Lower lobe of right lung (tissue), 2 donors: Measurements from ENCODE around the gene ZMYND19. TPM values are rescaled to one million over a fixed set of nuclear protein-coding genes. Genes with fewer than 3 reads are reported as not detected.
"Not testable (repeated sequence)": the region's sequence is repeated elsewhere in the genome, so short reads cannot be mapped to it uniquely, and the experiment has no call there.

Experiments used
- ATAC-seq, 2 donors: fragments of 200-7000 bp; cut with Tn5 transposase; one replicate each; pipeline ENCODE4 v1.9.1; 2020 to 2022; ENCODE audit warnings: mild to moderate bottlenecking in 2 of 2, moderate library complexity in 2 of 2
- DNase-seq: peaks from one replicate; pipeline ENCODE4 v3.0.0-alpha.2; 2020
- H3K27ac ChIP-seq: fragments of 200-600 bp; one replicate; pipeline ENCODE4 v1.8.0; 2022
- H3K27me3 ChIP-seq: fragments of 200-600 bp; one replicate; pipeline ENCODE4 v1.8.0; 2022; ENCODE audit warnings: low read depth
- H3K36me3 ChIP-seq: fragments of 200-600 bp; one replicate; pipeline ENCODE4 v1.8.0; 2022; ENCODE audit warnings: mild to moderate bottlenecking
- H3K4me1 ChIP-seq: fragments of 200-600 bp; one replicate; pipeline ENCODE4 v1.8.0; 2022
- H3K4me3 ChIP-seq: fragments of 200-600 bp; one replicate; pipeline ENCODE4 v1.8.0; 2022; ENCODE audit warnings: mild to moderate bottlenecking
- H3K9me3 ChIP-seq: fragments of 200-600 bp; one replicate; pipeline ENCODE4 v1.8.0; 2022
- CTCF ChIP-seq: fragments of 200-600 bp; IDR thresholded peaks from one replicate; pipeline ENCODE4 v1.8.0; 2022; ENCODE audit warnings: antibody characterized with exemption, mild to moderate bottlenecking
- intact Hi-C: fragments of 100-400 bp; cut with DNase I; formaldehyde crosslinking; loops from one replicate; pipeline ENCODE4 v1.11.0; 2022
- total RNA-seq: library from RNA; stranded (reverse); fragmentation: NEBNext Ultra II Directional; extraction: Animal tissue kit (Norgen Biotek cat#: 25700); gene quantifications from one replicate; pipeline ENCODE4 v1.2.1, GENCODE V29; 2021
- donor health status: DM: no; HTN: yes; CAD: no; lungs with severe emphysema.

The ZMYND19 gene
- total RNA-seq, 1 donor from 2014 or later = 15.2 TPM

GRCh38 chr9:137570566-137570965, 19.7 kb downstream of the ZMYND19 start:
- no peaks in the 10 kb centered on the region for H3K27me3 ChIP-seq
- TF ChIP-seq CTCF = no peak
- peaks cover 43% of the 10 kb centered on the region for H3K36me3 ChIP-seq
- intact Hi-C loops = no loop called here
- DNase-seq (no peak), ATAC-seq (no peak)
- H3K4me3 ChIP-seq = no peak overlapping the region
- H3K9me3 ChIP-seq = no peaks in the 10 kb centered on the region
- no peak overlapping the region for H3K27ac ChIP-seq
- no peaks in the 10 kb centered on the region for H3K4me1 ChIP-seq

- no peak for DNase-seq
- intact Hi-C loops = no loop called here
- no peak for ATAC-seq
- TF ChIP-seq CTCF = no peak
- Histone ChIP-seq H3K9me3 (no peaks in the 10 kb centered on the region), H3K27me3 (no peaks in the 10 kb centered on the region), H3K4me3 (no peak overlapping the region), H3K36me3 (peaks cover 38% of the 10 kb centered on the region), H3K27ac (no peak overlapping the region), H3K4me1 (no peaks in the 10 kb centered on the region)
These were observed 20.6 kb downstream of the ZMYND19 start for GRCh38 chr9:137569609-137570203.

GRCh38 chr9:137568445-137568844, 21.9 kb downstream of the ZMYND19 start:
- DNase-seq, H3K4me3 ChIP-seq, H3K27me3 ChIP-seq, H3K4me1 ChIP-seq, ATAC-seq, H3K9me3 ChIP-seq, intact Hi-C loops, H3K27ac ChIP-seq: not testable (repeated sequence)
- H3K36me3 ChIP-seq = peaks cover 39% of the 10 kb centered on the region

- Histone ChIP-seq H3K9me3 (no peaks in the 10 kb centered on the region), H3K36me3 (peaks cover 35% of the 10 kb centered on the region), H3K27me3 (no peaks in the 10 kb centered on the region), H3K27ac (no peak overlapping the region), H3K4me1 (no peaks in the 10 kb centered on the region), H3K4me3 (no peak overlapping the region)
- intact Hi-C loops = no loop called here
- no peak for TF ChIP-seq CTCF
- no peak for ATAC-seq
- no peak for DNase-seq
These were observed 25.4 kb downstream of the ZMYND19 start for GRCh38 chr9:137564817-137565411.

- Histone ChIP-seq H3K4me1 (no peaks in the 10 kb centered on the region), H3K27ac (no peak overlapping the region), H3K4me3 (no peak overlapping the region), H3K27me3 (no peaks in the 10 kb centered on the region), H3K36me3 (peaks cover 43% of the 10 kb centered on the region), H3K9me3 (no peaks in the 10 kb centered on the region)
- intact Hi-C loops = no loop called here
- DNase-seq (no peak), ATAC-seq (no peak)
- no peak for TF ChIP-seq CTCF
These were observed 26.2 kb downstream of the ZMYND19 start for GRCh38 chr9:137564134-137564533.

GRCh38 chr9:137558127-137558526, 32.2 kb downstream of the ZMYND19 start:
- Histone ChIP-seq H3K9me3 (no peaks in the 10 kb centered on the region), H3K4me1 (no peaks in the 10 kb centered on the region), H3K27ac (no peak overlapping the region), H3K4me3 (no peak overlapping the region), H3K27me3 (no peaks in the 10 kb centered on the region), H3K36me3 (peaks cover 73% of the 10 kb centered on the region)
- ATAC-seq (no peak), DNase-seq (no peak)
- no peak for TF ChIP-seq CTCF
- intact Hi-C loops = no loop called here
